Measurements from ENCODE around the gene FXYD2.

GRCh38 chr11:117855186-117855845, 30.8 kb upstream of the FXYD2 start:
- no peak for TF ChIP-seq YY1 (IDR thresholded peaks at IDR 0.05; ENCODE audit: insufficient read depth, insufficient read length)
- TF ChIP-seq ZNF274 (IDR thresholded peaks at IDR 0.05; ENCODE audit: low read depth, low read length): no peak
